Endodermal cell (in vitro differentiated cells): ENCODE results near the gene GAPT. TPM values are rescaled to one million over a fixed set of nuclear protein-coding genes. Genes with fewer than 3 reads are reported as not detected.
"Not testable (repeated sequence)": the region's sequence is repeated elsewhere in the genome, so short reads cannot be mapped to it uniquely, and the experiment has no call there.

Experiments used
- DNase-seq: peaks from one replicate; pipeline ENCODE4 v3.0.0-alpha.2; 2017
- H3K27ac ChIP-seq: 2 replicates; pipeline ENCODE4 v1.5.1; 2013; ENCODE audit warnings: mild to moderate bottlenecking, low read depth, low read length, moderate library complexity
- H3K27me3 ChIP-seq: 2 replicates; pipeline ENCODE4 v1.6.1; 2013; ENCODE audit warnings: mild to moderate bottlenecking, low read length, moderate library complexity; ENCODE audit not compliant: insufficient read depth, control insufficient read depth, poor library complexity, severe bottlenecking
- H3K36me3 ChIP-seq: 2 replicates; pipeline ENCODE4 v1.7.0; 2013; ENCODE audit warnings: mild to moderate bottlenecking, low read length, moderate library complexity; ENCODE audit not compliant: control insufficient read depth, insufficient read depth
- H3K4me1 ChIP-seq: one replicate; pipeline ENCODE4 v1.7.0; 2013; ENCODE audit warnings: low read length; ENCODE audit not compliant: control insufficient read depth, insufficient read depth
- H3K4me3 ChIP-seq: 2 replicates; pipeline ENCODE4 v1.5.1; 2013; ENCODE audit warnings: mild to moderate bottlenecking, low read length, moderate library complexity
- H3K9ac ChIP-seq: 2 replicates; pipeline ENCODE4 v1.6.1; 2013; ENCODE audit warnings: mild to moderate bottlenecking, low read length, moderate library complexity; ENCODE audit not compliant: poor library complexity, severe bottlenecking; ENCODE audit errors: extremely low read depth
- H3K9me3 ChIP-seq: 2 replicates; pipeline ENCODE4 v1.6.1; 2013; ENCODE audit warnings: mild to moderate bottlenecking, low read length, moderate library complexity; ENCODE audit not compliant: control insufficient read depth
- H3K27ac Mint-ChIP-seq: 2 replicates; pipeline ENCODE4 v1.8.0; 2020; ENCODE audit warnings: mixed read lengths
- H3K27me3 Mint-ChIP-seq: 2 replicates; pipeline ENCODE4 v1.8.0; 2021; ENCODE audit warnings: mild to moderate bottlenecking, mixed read lengths; ENCODE audit not compliant: insufficient read depth
- H3K36me3 Mint-ChIP-seq: 2 replicates; pipeline ENCODE4 v1.8.0; 2020; ENCODE audit warnings: low read depth, mixed read lengths
- H3K4me1 Mint-ChIP-seq: 2 replicates; pipeline ENCODE4 v1.8.0; 2020; ENCODE audit warnings: mixed read lengths
- H3K4me3 Mint-ChIP-seq: 2 replicates; pipeline ENCODE4 v1.8.0; 2020; ENCODE audit warnings: mild to moderate bottlenecking, moderate library complexity, mixed read lengths
- H3K9me3 Mint-ChIP-seq: 2 replicates; pipeline ENCODE4 v1.8.0; 2020; ENCODE audit warnings: mild to moderate bottlenecking, mixed read lengths
- CTCF ChIP-seq: fragments of 200-600 bp; sonication (generic); conservative IDR thresholded peaks from 2 replicates; pipeline ENCODE4 v1.5.0; 2021; ENCODE audit warnings: antibody characterized with exemption, mild to moderate bottlenecking
- WGBS, 2 experiments: methylation state at CpG; one replicate each; pipeline versions ENCODE4 v1.1.5 to v1.1.7; 2013; ENCODE audit warnings: missing lambda C conversion rate in 2 of 2, mixed read lengths in 1 of 2; ENCODE audit not compliant: insufficient coverage in 1 of 2, insufficient read length in 1 of 2; 5-methylcytosine and 5-hydroxymethylcytosine counted together
- total RNA-seq, 2 donors: library from RNA; stranded (reverse); fragmentation: NEBNext Ultra II Directional in 1 of 2; extraction: Animal tissue kit (Norgen Biotek cat#: 25700) in 1 of 2; gene quantifications; 2 replicates in 1 of 2; 3 replicates in 1 of 2; pipeline ENCODE4 v1.2.1, GENCODE V29; 2021

GAPT gene
- total RNA-seq, 2 donors from 2014 or later: 0.13 to 1.9 TPM

GRCh38 chr5:58530942-58531490 is 39.8 kb downstream of the GAPT start:
- no peaks in the 10 kb centered on the region for H3K4me1 Mint-ChIP-seq
- H3K27ac Mint-ChIP-seq: no peak overlapping the region
- Histone ChIP-seq H3K27me3 (no peaks in the 10 kb centered on the region), H3K4me1 (no peaks in the 10 kb centered on the region), H3K27ac (no peak overlapping the region), H3K9me3 (peaks cover 11% of the 10 kb centered on the region), H3K9ac (no peak overlapping the region), H3K36me3 (no peaks in the 10 kb centered on the region), H3K4me3 (no peak overlapping the region)
- H3K4me3 Mint-ChIP-seq: no peak overlapping the region
- H3K9me3 Mint-ChIP-seq: peaks cover 15% of the 10 kb centered on the region
- peaks cover 12% of the 10 kb centered on the region for H3K27me3 Mint-ChIP-seq
- WGBS, 2 experiments: 82 to 88% methylated on average over 1 of the region's 1 CpG
- no peak for TF ChIP-seq CTCF
- DNase-seq: peak; percentile 55
- H3K36me3 Mint-ChIP-seq: no peaks in the 10 kb centered on the region

GRCh38 chr5:58541935-58542334 is 50.7 kb downstream of the GAPT start:
- H3K36me3 ChIP-seq, H3K9me3 ChIP-seq, H3K9ac ChIP-seq, H3K27ac Mint-ChIP-seq, H3K27me3 ChIP-seq, H3K27ac ChIP-seq, DNase-seq, H3K36me3 Mint-ChIP-seq, H3K4me3 Mint-ChIP-seq, H3K4me3 ChIP-seq, H3K4me1 ChIP-seq, H3K27me3 Mint-ChIP-seq, H3K4me1 Mint-ChIP-seq: not testable (repeated sequence)
- 91 to 96% methylated on average over 5 to 9 of the region's 9 CpGs for WGBS, 2 experiments
- H3K9me3 Mint-ChIP-seq: peaks cover 35% of the 10 kb centered on the region

DNA sequence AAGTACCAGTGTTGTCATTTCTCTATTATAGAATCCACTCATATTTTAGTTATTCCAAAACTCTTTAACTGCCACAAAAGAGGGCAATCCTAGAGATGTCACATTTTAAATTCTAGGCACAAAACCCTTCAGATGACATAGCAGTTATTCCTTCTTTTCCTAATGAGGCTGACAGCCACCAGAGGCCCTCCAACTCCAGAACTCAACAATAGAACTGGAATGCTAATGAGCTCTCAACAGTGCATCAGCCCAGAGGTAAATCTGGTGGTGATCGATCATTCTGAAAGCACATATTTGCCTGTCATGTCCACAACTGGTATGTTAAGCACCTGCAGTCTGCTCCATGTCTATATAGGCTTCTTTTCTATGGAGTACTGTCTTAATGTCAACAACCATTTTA is 51.5 kb downstream of the GAPT start:
- no peak overlapping the region for H3K4me3 Mint-ChIP-seq
- no peak for DNase-seq
- Histone ChIP-seq H3K36me3 (no peaks in the 10 kb centered on the region), H3K4me1 (no peaks in the 10 kb centered on the region), H3K27ac (no peak overlapping the region), H3K9me3 (peaks cover 6% of the 10 kb centered on the region), H3K9ac (no peak overlapping the region), H3K4me3 (no peak overlapping the region), H3K27me3 (no peaks in the 10 kb centered on the region)
- no peak overlapping the region for H3K27ac Mint-ChIP-seq
- TF ChIP-seq CTCF: no peak
- H3K4me1 Mint-ChIP-seq: no peaks in the 10 kb centered on the region
- H3K36me3 Mint-ChIP-seq: peaks cover 2% of the 10 kb centered on the region
- 88% methylated on average over 1 of the region's 1 CpG; no CpG with 5 or more reads in 1 of the 2 experiments for WGBS, 2 experiments
- H3K27me3 Mint-ChIP-seq: peaks cover 1% of the 10 kb centered on the region
- peaks cover 31% of the 10 kb centered on the region for H3K9me3 Mint-ChIP-seq

GRCh38 chr5:58543723-58544122 is 52.5 kb downstream of the GAPT start:
- Mint-ChIP-seq H3K9me3 (peaks cover 26% of the 10 kb centered on the region), H3K27ac (no peak overlapping the region), H3K4me3 (no peak overlapping the region), H3K27me3 (peaks cover 1% of the 10 kb centered on the region), H3K4me1 (no peaks in the 10 kb centered on the region), H3K36me3 (peaks cover 2% of the 10 kb centered on the region)
- H3K27ac ChIP-seq: no peak overlapping the region
- H3K4me3 ChIP-seq: no peak overlapping the region
- H3K27me3 ChIP-seq: no peaks in the 10 kb centered on the region
- DNase-seq: no peak
- no peak for TF ChIP-seq CTCF
- H3K9me3 ChIP-seq: peaks cover 6% of the 10 kb centered on the region
- H3K36me3 ChIP-seq: no peaks in the 10 kb centered on the region
- WGBS, 2 experiments: 83 to 88% methylated on average over 1 to 2 of the region's 2 CpGs
- no peak overlapping the region for H3K9ac ChIP-seq
- H3K4me1 ChIP-seq: no peaks in the 10 kb centered on the region
